Ascending aorta (tissue), 2 donors: ENCODE measurements around the gene XPR1. TPM values are rescaled to one million over a fixed set of nuclear protein-coding genes. Genes with fewer than 3 reads are reported as not detected.

Experiments used
- DNase-seq, 2 donors: peaks; one replicate each; pipeline ENCODE4 v3.0.0-alpha.2; 2019; ENCODE audit warnings: low spot score in 2 of 2
- H3K27ac ChIP-seq, 2 donors: fragments of 200-600 bp; sonication (generic); one replicate each; pipeline ENCODE4 v1.5.1; 2016 to 2017; ENCODE audit warnings: mild to moderate bottlenecking in 1 of 2
- H3K27me3 ChIP-seq: fragments of 200-600 bp; sonication (generic); one replicate; pipeline ENCODE4 v1.5.1; 2017
- H3K36me3 ChIP-seq, 2 donors: fragments of 200-600 bp; sonication (generic); one replicate each; pipeline ENCODE4 v1.5.1; 2016
- H3K4me1 ChIP-seq, 2 donors: fragments of 200-600 bp; sonication (generic); one replicate each; pipeline ENCODE4 v1.5.1; 2016 to 2017; ENCODE audit warnings: mild to moderate bottlenecking in 1 of 2
- H3K4me3 ChIP-seq, 2 donors: fragments of 200-600 bp; sonication (generic); one replicate each; pipeline ENCODE4 v1.5.1; 2016 to 2017; ENCODE audit warnings: mild to moderate bottlenecking in 1 of 2
- H3K9me3 ChIP-seq, 2 donors: fragments of 200-600 bp; sonication (generic); one replicate each; pipeline ENCODE4 v1.5.1; 2016
- intact Hi-C: fragments of 100-400 bp; cut with DNase I; formaldehyde crosslinking; loops from one replicate; pipeline ENCODE4 v1.15.1; 2023
- total RNA-seq: library from RNA; depleted of rRNA; stranded (reverse); fragments of >200 nt; gene quantifications from one replicate; pipeline ENCODE4 v1.1.0, GENCODE V29; 2016
- TF ChIP-seq, protein P1 (sequence below), 3 experiments: fragments of 200-600 bp in 2 of 3; fragments of 450-650 bp in 1 of 3; sonication (generic) in 2 of 3; IDR thresholded peaks; one replicate each; pipeline ENCODE4 v1.5.1; 2016 to 2019; ENCODE audit warnings: antibody characterized with exemption in 3 of 3, mild to moderate bottlenecking in 1 of 3, moderate library complexity in 1 of 3

The XPR1 gene
- total RNA-seq, 1 donor from 2014 or later: 41.6 TPM

- TF ChIP-seq, protein P1, sequence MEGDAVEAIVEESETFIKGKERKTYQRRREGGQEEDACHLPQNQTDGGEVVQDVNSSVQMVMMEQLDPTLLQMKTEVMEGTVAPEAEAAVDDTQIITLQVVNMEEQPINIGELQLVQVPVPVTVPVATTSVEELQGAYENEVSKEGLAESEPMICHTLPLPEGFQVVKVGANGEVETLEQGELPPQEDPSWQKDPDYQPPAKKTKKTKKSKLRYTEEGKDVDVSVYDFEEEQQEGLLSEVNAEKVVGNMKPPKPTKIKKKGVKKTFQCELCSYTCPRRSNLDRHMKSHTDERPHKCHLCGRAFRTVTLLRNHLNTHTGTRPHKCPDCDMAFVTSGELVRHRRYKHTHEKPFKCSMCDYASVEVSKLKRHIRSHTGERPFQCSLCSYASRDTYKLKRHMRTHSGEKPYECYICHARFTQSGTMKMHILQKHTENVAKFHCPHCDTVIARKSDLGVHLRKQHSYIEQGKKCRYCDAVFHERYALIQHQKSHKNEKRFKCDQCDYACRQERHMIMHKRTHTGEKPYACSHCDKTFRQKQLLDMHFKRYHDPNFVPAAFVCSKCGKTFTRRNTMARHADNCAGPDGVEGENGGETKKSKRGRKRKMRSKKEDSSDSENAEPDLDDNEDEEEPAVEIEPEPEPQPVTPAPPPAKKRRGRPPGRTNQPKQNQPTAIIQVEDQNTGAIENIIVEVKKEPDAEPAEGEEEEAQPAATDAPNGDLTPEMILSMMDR (IDR thresholded peaks at IDR 0.05): no peak
- Histone ChIP-seq H3K9me3 (no peaks in the 10 kb centered on the region), H3K27me3 (no peaks in the 10 kb centered on the region), H3K4me1 (no peaks in the 10 kb centered on the region), H3K4me3 (no peak overlapping the region), H3K27ac (no peak overlapping the region), H3K36me3 (peaks cover 24 to 42% of the 10 kb centered on the region in 2 donors)
- intact Hi-C loops: no loop called here
- no peak for DNase-seq
These were observed 303.7 kb downstream of the XPR1 start for GRCh38 chr1:180935326-180936109.

DNA sequence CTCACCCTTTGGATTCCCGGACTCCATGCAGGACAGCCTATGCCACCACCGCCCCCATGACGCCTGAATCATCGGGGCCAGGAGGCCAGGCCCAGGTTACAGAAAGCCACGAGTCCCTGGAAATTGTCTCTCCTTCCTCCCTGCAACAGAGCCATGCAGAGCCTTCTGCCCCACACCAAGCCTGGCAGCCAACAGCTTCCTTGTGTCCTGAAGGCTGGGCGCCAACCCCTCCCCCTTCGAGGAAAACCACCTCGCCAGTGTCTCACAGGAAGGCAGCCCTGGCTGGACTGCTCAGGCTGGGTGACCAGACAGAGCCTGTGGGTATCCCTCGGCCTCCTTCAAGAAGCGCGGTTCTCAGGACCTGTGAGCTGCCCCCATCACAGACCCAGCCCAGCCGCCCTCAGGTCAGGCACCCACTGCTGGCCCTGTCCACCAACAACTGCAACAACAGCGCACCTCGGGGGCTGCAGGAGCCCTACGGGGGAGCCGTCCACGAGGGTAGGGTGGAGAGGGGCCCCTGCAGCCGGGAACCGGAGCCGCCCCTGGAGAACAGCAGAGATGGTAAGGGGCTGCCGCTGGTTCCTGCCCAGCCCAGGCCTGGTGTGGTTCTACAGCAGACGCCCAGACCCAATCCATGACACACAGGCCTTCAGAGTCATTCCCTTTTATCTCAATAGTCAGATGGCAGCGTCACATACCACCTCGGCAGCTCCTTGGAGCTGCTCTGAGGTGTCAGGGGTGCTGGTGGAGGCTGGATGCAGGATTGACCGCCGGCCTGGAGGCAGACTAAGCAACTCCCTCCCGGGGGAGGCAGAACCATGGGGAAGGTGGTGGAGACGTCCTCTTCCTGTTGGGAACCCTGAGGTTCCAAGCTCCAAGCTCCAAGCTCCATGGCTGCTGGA, 304.5 kb downstream of the XPR1 start:
- TF ChIP-seq, protein P1 (IDR thresholded peaks at IDR 0.05): no peak
- no peaks in the 10 kb centered on the region for H3K4me1 ChIP-seq
- H3K27me3 ChIP-seq: no peaks in the 10 kb centered on the region
- intact Hi-C loops: no loop called here
- peaks cover 29 to 46% of the 10 kb centered on the region in 2 donors for H3K36me3 ChIP-seq
- H3K27ac ChIP-seq: no peak overlapping the region
- H3K4me3 ChIP-seq: no peak overlapping the region
- no peak for DNase-seq
- H3K9me3 ChIP-seq: no peaks in the 10 kb centered on the region

GRCh38 chr1:180937012-180937372, 305.2 kb downstream of the XPR1 start:
- Histone ChIP-seq H3K36me3 (peaks cover 33 to 50% of the 10 kb centered on the region in 2 donors), H3K27ac (no peak overlapping the region), H3K9me3 (no peaks in the 10 kb centered on the region), H3K4me1 (no peaks in the 10 kb centered on the region), H3K4me3 (no peak overlapping the region), H3K27me3 (no peaks in the 10 kb centered on the region)
- no peak for DNase-seq
- TF ChIP-seq, protein P1 (IDR thresholded peaks at IDR 0.05): no peak
- intact Hi-C loops: no loop called here

GRCh38 chr1:180937624-180938225, 305.9 kb downstream of the XPR1 start:
- Histone ChIP-seq H3K4me1 (no peaks in the 10 kb centered on the region), H3K36me3 (peaks cover 41 to 57% of the 10 kb centered on the region in 2 donors), H3K4me3 (no peak overlapping the region), H3K9me3 (no peaks in the 10 kb centered on the region), H3K27me3 (no peaks in the 10 kb centered on the region), H3K27ac (no peak overlapping the region)
- no peak for DNase-seq
- TF ChIP-seq, protein P1 (IDR thresholded peaks at IDR 0.05): no peak
- intact Hi-C loops: no loop called here

DNA sequence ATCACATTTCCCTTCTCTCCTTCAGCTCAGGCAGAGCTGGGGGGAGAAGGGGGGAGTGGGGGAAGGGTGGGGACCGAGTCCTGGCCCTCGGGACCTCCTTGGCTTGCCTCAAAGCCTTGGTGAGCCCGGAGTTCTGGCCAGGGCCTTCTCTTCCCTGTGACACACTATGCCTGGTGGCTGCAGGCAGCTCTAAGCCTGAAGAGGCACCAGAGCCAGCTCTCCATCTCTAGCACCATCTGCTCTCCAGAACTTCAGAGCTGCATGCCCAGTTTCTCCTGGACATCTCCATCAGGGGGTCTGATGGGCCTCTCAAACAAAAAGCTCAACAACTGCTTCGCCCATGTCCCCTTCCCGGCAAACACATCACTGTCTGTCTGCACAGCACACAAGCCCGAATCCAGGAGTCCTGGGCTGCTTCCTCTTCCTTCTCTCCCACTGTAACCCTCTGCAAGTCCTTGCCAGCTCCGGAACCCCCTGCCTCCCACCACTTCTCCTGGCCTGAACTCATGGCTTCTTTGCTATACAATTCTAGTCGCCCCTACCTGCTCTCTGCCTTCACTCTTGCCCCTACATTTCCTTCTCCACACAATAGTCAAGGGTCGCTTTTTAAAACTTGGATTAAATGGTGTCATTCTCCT, 307.4 kb downstream of the XPR1 start:
- Histone ChIP-seq H3K4me1 (no peaks in the 10 kb centered on the region), H3K9me3 (no peaks in the 10 kb centered on the region), H3K27me3 (no peaks in the 10 kb centered on the region), H3K36me3 (peaks cover 44 to 57% of the 10 kb centered on the region in 2 donors), H3K4me3 (no peak overlapping the region), H3K27ac (no peak overlapping the region)
- DNase-seq: no peak
- TF ChIP-seq, protein P1 (IDR thresholded peaks at IDR 0.05): no peak
- intact Hi-C loops: no loop called here
